Osteoblast (primary cell): Measurements from ENCODE around the gene S100G. TPM values are rescaled to one million over a fixed set of nuclear protein-coding genes. Genes with fewer than 3 reads are reported as not detected.

Experiments used
- DNase-seq: peaks from one replicate; pipeline ENCODE4 v3.0.0; 2011; ENCODE audit warnings: low spot score, mixed read lengths; ENCODE audit not compliant: insufficient read length; ENCODE audit errors: missing footprints
- H2AFZ ChIP-seq: 2 replicates; pipeline ENCODE4 v1.6.0; 2011; ENCODE audit warnings: mild to moderate bottlenecking, low read length
- H3K27ac ChIP-seq: 2 replicates; pipeline ENCODE4 v1.5.1; 2011; ENCODE audit warnings: mild to moderate bottlenecking, low read depth, low read length, moderate library complexity
- H3K27me3 ChIP-seq: 2 replicates; pipeline ENCODE4 v1.6.0; 2012; ENCODE audit warnings: mild to moderate bottlenecking, control low read depth, inconsistent platforms, low read length, moderate library complexity; ENCODE audit not compliant: insufficient read depth
- H3K36me3 ChIP-seq: 2 replicates; pipeline ENCODE4 v1.5.1; 2011; ENCODE audit warnings: mild to moderate bottlenecking, low read length, control low read depth, moderate library complexity; ENCODE audit not compliant: insufficient read depth
- H3K4me1 ChIP-seq: 2 replicates; pipeline ENCODE4 v1.5.1; 2011; ENCODE audit warnings: mild to moderate bottlenecking, low read length, control low read depth, moderate library complexity; ENCODE audit not compliant: insufficient read depth
- H3K4me2 ChIP-seq: 2 replicates; pipeline ENCODE4 v1.6.0; 2011; ENCODE audit warnings: mild to moderate bottlenecking, low read length; ENCODE audit not compliant: insufficient read depth
- H3K4me3 ChIP-seq: fragments of 200-600 bp; sonication (generic); 3 replicates; pipeline ENCODE4 v1.5.1; 2012; ENCODE audit warnings: mild to moderate bottlenecking, low read length, inconsistent platforms; ENCODE audit not compliant: insufficient read depth
- H3K79me2 ChIP-seq: 2 replicates; pipeline ENCODE4 v1.6.0; 2012; ENCODE audit warnings: mild to moderate bottlenecking, low read length, control low read depth, inconsistent platforms; ENCODE audit not compliant: insufficient read depth
- H3K9me3 ChIP-seq: 2 replicates; pipeline ENCODE4 v1.5.1; 2011; ENCODE audit warnings: low read depth, low read length, control low read depth
- H4K20me1 ChIP-seq: 2 replicates; pipeline ENCODE4 v1.6.0; 2012; ENCODE audit warnings: mild to moderate bottlenecking, low read length, control low read depth; ENCODE audit not compliant: insufficient read depth
- small RNA-seq: library from RNA; depleted of rRNA; stranded (forward); fragments of <200 nt; gene quantifications from one replicate; pipeline ENCODE3, GENCODE V24; 2012
- total RNA-seq: library from RNA; depleted of rRNA; stranded (reverse); fragments of >200 nt; gene quantifications from 2 replicates; pipeline ENCODE4 v1.2.3, GENCODE V29; 2012
- TF ChIP-seq, protein P1 (sequence below): IDR thresholded peaks from 2 replicates; pipeline ENCODE4 v1.5.1; 2011; ENCODE audit warnings: mild to moderate bottlenecking, low read depth, low read length, moderate library complexity; ENCODE audit errors: extremely low read depth

Gene S100G
- total RNA-seq, 1 donor, result not detected

DNA sequence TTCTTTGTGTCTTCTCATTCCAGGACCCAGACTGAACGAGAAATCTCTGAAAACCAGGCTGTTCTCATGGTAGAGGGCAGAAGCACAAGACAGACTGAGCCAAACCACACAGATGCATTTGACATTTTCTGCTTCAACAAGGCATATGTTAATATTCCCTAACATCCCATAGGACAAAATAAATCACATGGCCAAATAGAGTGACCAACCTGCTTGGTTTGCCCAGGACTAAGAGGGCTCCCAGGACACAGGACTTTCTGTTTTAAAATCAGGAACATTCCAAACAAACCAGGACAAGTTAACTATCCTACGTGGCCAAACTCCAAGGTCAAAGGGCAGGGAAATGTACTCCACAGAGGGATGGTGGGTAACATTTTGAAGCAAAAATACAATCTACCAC is 50.8 kb downstream of the S100G start:
- no peaks in the 10 kb centered on the region for H3K79me2 ChIP-seq
- no peak overlapping the region for H2AFZ ChIP-seq
- no peaks in the 10 kb centered on the region for H3K4me1 ChIP-seq
- no peak for DNase-seq
- H3K36me3 ChIP-seq, result no peaks in the 10 kb centered on the region
- H4K20me1 ChIP-seq, result no peaks in the 10 kb centered on the region
- no peaks in the 10 kb centered on the region for H3K9me3 ChIP-seq
- no peaks in the 10 kb centered on the region for H3K27me3 ChIP-seq
- H3K27ac ChIP-seq, result no peak overlapping the region
- no peak overlapping the region for H3K4me3 ChIP-seq
- no peak overlapping the region for H3K4me2 ChIP-seq
- TF ChIP-seq, protein P1, sequence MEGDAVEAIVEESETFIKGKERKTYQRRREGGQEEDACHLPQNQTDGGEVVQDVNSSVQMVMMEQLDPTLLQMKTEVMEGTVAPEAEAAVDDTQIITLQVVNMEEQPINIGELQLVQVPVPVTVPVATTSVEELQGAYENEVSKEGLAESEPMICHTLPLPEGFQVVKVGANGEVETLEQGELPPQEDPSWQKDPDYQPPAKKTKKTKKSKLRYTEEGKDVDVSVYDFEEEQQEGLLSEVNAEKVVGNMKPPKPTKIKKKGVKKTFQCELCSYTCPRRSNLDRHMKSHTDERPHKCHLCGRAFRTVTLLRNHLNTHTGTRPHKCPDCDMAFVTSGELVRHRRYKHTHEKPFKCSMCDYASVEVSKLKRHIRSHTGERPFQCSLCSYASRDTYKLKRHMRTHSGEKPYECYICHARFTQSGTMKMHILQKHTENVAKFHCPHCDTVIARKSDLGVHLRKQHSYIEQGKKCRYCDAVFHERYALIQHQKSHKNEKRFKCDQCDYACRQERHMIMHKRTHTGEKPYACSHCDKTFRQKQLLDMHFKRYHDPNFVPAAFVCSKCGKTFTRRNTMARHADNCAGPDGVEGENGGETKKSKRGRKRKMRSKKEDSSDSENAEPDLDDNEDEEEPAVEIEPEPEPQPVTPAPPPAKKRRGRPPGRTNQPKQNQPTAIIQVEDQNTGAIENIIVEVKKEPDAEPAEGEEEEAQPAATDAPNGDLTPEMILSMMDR, result no peak

DNA sequence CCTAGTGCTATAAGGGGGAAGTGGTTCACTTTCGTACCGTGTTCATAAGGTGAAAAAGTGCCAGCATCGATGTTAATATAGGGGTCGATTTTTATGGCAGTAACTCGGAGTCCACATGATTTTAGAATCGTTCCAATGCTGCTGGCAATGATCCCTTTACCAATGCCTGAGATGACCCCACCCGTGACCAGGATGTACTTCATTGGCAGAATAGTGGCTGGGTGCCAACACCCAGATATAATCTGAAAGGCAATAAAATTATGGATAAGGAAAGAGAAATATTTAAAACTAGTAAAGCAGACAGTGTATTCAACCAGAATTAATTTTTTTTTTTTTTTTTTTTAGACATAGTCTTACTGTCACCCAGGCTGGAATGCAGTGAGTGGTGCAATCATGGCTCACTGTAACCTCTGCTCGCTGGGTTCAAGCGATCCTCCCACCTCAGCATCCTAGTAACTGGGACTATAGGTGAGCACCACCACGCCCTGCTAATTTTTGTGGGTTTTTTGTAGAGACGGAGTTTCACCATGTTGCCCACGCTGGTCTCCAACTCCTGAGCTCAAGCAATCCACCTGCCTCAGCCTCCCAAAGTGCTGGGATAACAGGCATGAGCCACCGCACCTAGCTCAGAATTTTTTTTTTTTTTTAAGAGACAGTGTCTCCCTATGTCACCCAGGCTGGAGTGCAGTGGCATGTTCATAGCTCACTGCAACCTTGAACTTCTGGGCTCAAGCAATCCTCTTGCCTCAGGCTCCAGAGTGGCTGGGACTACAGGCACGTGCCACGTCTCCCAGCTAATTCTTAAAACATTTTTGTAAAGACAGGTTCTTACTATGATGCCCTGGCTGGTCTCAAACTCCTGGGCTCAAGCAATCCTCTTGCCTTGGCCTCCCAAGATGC is 53.0 kb downstream of the S100G start:
- TF ChIP-seq, protein P1, result no peak
- H3K27ac ChIP-seq, result no peak overlapping the region
- H2AFZ ChIP-seq, result no peak overlapping the region
- no peak overlapping the region for H3K4me3 ChIP-seq
- H3K9me3 ChIP-seq, result no peaks in the 10 kb centered on the region
- no peak for DNase-seq
- H3K36me3 ChIP-seq, result no peaks in the 10 kb centered on the region
- no peak overlapping the region for H3K4me2 ChIP-seq
- H3K27me3 ChIP-seq, result no peaks in the 10 kb centered on the region
- H3K4me1 ChIP-seq, result no peaks in the 10 kb centered on the region
- no peaks in the 10 kb centered on the region for H4K20me1 ChIP-seq
- no peaks in the 10 kb centered on the region for H3K79me2 ChIP-seq

Small RNA genes lying within 50 kb of the gene (small RNA-seq; reads per million reads assigned to genes)
- not detected for gene MIR548AM

Other genes starting within 250 kb of the S100G start
- 8.0 and 10.3 TPM in 2 replicates for gene CTPS2, start 62.5 kb downstream of the S100G start, total RNA-seq
- gene SYAP1, start 69.5 kb downstream of the S100G start, total RNA-seq, result 25.7 and 43.9 TPM in 2 replicates
- 5.1 and 10.3 TPM in 2 replicates for gene TXLNG, start 136.3 kb downstream of the S100G start, total RNA-seq
- gene RBBP7, start 220.2 kb downstream of the S100G start, total RNA-seq, result 69.8 and 87.5 TPM in 2 replicates